ENCODE data around the gene FSTL5.

FSTL5 gene

DNA sequence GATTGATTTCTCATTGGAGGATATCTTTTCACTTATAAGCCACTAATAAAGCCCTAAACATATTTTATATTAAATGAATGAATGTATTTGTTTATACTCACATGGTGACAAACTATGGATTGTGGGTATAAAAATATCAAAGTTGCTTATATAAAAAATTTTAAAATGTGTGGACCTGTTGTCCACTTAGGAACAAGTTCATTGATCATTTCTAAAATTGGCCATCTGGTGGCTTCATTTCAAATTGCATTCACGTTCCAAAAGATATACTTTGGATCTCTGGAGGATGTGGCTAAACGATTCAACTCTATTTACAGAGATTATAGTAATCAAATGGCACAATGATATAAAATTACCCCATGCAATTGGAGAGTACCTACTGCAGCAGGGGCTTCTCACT lies 32.5 kb downstream of the FSTL5 start:
- no peak overlapping the region for H3K27ac ChIP-seq (ENCODE audit: low read depth, low read length)
- H3F3A ChIP-seq (ENCODE audit: control insufficient read depth, insufficient read depth): no peaks in the 10 kb centered on the region
- no peaks in the 10 kb centered on the region for H3K4me1 ChIP-seq (ENCODE audit: control insufficient read depth, low read length)
- no peaks in the 10 kb centered on the region for H3K9me3 ChIP-seq (ENCODE audit: control insufficient read depth, insufficient read depth, low read length)
- no peaks in the 10 kb centered on the region for H3K36me3 ChIP-seq (ENCODE audit: control insufficient read depth, low read length)
- H4K20me1 ChIP-seq (ENCODE audit: control insufficient read depth, insufficient read depth, low read depth, low read length): no peaks in the 10 kb centered on the region
- no peaks in the 10 kb centered on the region for H3K79me2 ChIP-seq (ENCODE audit: control insufficient read depth, low read length)
- H3K4me2 ChIP-seq (ENCODE audit: low read length): no peak overlapping the region
- no peaks in the 10 kb centered on the region for H3K9me2 ChIP-seq (replicated peaks; ENCODE audit: control insufficient read depth, low read length)
- TF ChIP-seq EZH2phosphoT487 (IDR thresholded peaks at IDR 0.05; ENCODE audit: borderline replicate concordance, low read length): no peak
- TF ChIP-seq, protein P1, sequence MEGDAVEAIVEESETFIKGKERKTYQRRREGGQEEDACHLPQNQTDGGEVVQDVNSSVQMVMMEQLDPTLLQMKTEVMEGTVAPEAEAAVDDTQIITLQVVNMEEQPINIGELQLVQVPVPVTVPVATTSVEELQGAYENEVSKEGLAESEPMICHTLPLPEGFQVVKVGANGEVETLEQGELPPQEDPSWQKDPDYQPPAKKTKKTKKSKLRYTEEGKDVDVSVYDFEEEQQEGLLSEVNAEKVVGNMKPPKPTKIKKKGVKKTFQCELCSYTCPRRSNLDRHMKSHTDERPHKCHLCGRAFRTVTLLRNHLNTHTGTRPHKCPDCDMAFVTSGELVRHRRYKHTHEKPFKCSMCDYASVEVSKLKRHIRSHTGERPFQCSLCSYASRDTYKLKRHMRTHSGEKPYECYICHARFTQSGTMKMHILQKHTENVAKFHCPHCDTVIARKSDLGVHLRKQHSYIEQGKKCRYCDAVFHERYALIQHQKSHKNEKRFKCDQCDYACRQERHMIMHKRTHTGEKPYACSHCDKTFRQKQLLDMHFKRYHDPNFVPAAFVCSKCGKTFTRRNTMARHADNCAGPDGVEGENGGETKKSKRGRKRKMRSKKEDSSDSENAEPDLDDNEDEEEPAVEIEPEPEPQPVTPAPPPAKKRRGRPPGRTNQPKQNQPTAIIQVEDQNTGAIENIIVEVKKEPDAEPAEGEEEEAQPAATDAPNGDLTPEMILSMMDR (IDR thresholded peaks at IDR 0.05; ENCODE audit: low read depth, low read length, poor library complexity, severe bottlenecking): no peak
- H3K4me3 ChIP-seq (ENCODE audit: low read length): no peak overlapping the region
- no peaks in the 10 kb centered on the region for H3K27me3 ChIP-seq (ENCODE audit: control insufficient read depth, low read length)

DNA sequence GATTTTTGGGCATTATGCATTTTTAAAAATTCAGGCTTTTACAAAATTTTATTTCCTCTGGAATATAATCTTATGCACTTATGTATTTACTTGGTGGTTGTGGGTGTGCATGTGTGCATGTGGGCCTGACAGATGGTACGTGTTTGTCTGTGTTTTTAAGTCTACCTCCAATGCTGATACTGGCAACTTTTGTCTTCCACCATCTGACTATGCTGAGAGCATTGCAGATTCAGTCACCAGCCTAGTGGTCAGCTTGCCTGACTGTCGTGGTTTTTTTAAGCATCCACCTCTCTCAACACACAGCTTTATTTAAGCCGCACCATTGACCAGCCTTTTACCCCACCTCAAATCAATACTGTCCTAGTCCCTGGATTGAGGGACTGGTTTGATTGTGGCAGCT lies 37.1 kb downstream of the FSTL5 start:
- Histone ChIP-seq H3K79me2 (ENCODE audit: control insufficient read depth, low read length) (no peaks in the 10 kb centered on the region), H3K27ac (ENCODE audit: low read depth, low read length) (no peak overlapping the region), H3K36me3 (ENCODE audit: control insufficient read depth, low read length) (no peaks in the 10 kb centered on the region), H3K27me3 (ENCODE audit: control insufficient read depth, low read length) (no peaks in the 10 kb centered on the region), H4K20me1 (ENCODE audit: control insufficient read depth, insufficient read depth, low read depth, low read length) (no peaks in the 10 kb centered on the region), H3K9me2 (replicated peaks; ENCODE audit: control insufficient read depth, low read length) (no peaks in the 10 kb centered on the region), H3K4me2 (ENCODE audit: low read length) (no peak overlapping the region), H3F3A (ENCODE audit: control insufficient read depth, insufficient read depth) (no peaks in the 10 kb centered on the region), H3K9me3 (ENCODE audit: control insufficient read depth, insufficient read depth, low read length) (no peaks in the 10 kb centered on the region), H3K4me1 (ENCODE audit: control insufficient read depth, low read length) (no peaks in the 10 kb centered on the region), H3K4me3 (ENCODE audit: low read length) (no peak overlapping the region)
- no peak for TF ChIP-seq EZH2phosphoT487 (IDR thresholded peaks at IDR 0.05; ENCODE audit: borderline replicate concordance, low read length)
- TF ChIP-seq, protein P1 (IDR thresholded peaks at IDR 0.05; ENCODE audit: low read depth, low read length, poor library complexity, severe bottlenecking): no peak

DNA sequence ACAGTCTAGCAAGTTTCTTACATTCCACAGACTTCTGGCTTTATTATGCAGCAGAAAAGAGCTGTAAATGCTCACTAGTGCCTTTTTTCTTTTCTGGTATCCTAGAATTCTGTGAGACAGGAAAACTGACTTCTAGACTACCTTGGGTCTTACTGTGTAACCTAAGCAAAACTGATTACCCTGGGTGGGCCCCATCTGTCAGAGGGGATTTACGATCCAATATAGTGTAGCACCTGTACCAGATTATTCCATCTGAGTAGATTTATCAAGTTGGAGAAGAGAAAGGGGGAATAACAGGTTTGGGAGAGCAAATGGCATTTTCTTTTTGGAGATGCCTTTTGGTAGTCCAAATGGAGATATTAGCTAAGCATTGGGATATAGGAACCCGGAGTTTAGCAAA lies 46.7 kb downstream of the FSTL5 start:
- H3K4me2 ChIP-seq (ENCODE audit: low read length): no peak overlapping the region
- no peaks in the 10 kb centered on the region for H3F3A ChIP-seq (ENCODE audit: control insufficient read depth, insufficient read depth)
- no peak overlapping the region for H3K4me3 ChIP-seq (ENCODE audit: low read length)
- no peaks in the 10 kb centered on the region for H3K9me3 ChIP-seq (ENCODE audit: control insufficient read depth, insufficient read depth, low read length)
- H3K27ac ChIP-seq (ENCODE audit: low read depth, low read length): no peak overlapping the region
- no peaks in the 10 kb centered on the region for H3K36me3 ChIP-seq (ENCODE audit: control insufficient read depth, low read length)
- no peaks in the 10 kb centered on the region for H3K27me3 ChIP-seq (ENCODE audit: control insufficient read depth, low read length)
- no peaks in the 10 kb centered on the region for H3K9me2 ChIP-seq (replicated peaks; ENCODE audit: control insufficient read depth, low read length)
- TF ChIP-seq EZH2phosphoT487 (IDR thresholded peaks at IDR 0.05; ENCODE audit: borderline replicate concordance, low read length): no peak
- TF ChIP-seq, protein P1 (IDR thresholded peaks at IDR 0.05; ENCODE audit: low read depth, low read length, poor library complexity, severe bottlenecking): no peak
- no peaks in the 10 kb centered on the region for H4K20me1 ChIP-seq (ENCODE audit: control insufficient read depth, insufficient read depth, low read depth, low read length)
- H3K4me1 ChIP-seq (ENCODE audit: control insufficient read depth, low read length): no peaks in the 10 kb centered on the region
- no peaks in the 10 kb centered on the region for H3K79me2 ChIP-seq (ENCODE audit: control insufficient read depth, low read length)

All from DOHH2 (cell line).